COLO829 (cell line): ENCODE data around the gene FAM240A.
"Not testable (repeated sequence)": the region's sequence is repeated elsewhere in the genome, so short reads cannot be mapped to it uniquely, and the experiment has no call there.

Experiments used
- DNase-seq: peaks from one replicate; pipeline ENCODE4 v3.0.0; 2012; ENCODE audit warnings: low spot score

Gene FAM240A

DNA sequence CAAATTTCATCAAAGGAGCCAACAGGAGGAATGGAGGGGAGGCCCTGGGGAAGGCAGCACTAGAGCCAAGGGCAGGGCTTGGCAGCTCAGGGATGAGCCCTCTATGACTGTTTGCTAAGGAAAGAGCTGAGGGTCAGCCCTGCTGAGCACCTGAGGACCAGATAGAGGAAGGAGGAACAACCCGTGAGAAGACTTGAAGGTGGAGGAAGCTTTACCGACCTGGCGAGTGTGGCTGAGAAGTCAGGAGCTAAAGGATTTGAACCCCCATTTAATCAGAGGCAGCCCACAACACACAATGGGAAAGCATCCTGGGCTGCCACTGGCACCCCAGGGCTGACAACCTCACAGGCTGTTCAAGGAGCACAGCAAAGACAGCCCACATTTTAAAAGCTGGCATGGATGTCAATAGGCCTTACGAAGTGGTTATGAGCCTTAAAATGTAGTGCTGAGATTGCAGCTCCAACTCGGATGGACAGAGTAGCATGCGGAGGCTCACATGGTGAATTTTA, 25.5 kb upstream of the FAM240A start:
- DNase-seq, result no peak

- not testable (repeated sequence) for DNase-seq
These were observed 25.1 kb upstream of the FAM240A start for GRCh38 chr3:46587268-46587667.

DNA sequence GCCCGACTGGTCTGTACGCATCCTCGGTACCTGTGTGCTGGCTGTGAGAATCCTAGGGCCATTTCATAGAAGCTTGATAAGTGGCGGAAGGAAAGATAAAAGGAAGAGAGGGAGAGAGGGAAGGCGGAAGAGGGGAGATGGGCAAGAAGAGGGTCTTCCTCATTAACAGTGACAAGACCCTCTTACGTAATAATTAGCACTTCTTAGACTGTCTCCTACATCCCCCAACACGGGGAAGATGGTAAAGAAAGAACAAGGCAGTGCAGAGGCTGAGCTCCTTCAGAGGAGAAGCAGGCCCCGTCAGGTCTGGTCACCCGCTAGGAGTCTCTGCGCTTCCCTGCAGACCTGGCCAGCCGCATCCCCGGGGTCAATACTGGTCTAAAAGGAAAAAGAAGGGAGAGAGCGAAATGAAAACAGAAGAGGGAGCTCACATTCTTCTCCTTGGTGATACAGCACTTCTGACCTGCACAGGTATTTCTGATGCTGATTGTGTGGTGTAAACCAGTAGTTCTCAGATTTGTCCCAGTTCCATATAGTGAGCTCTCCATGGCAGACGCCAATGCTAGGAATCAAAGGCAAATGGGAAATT, 19.0 kb upstream of the FAM240A start:
- no peak for DNase-seq

DNA sequence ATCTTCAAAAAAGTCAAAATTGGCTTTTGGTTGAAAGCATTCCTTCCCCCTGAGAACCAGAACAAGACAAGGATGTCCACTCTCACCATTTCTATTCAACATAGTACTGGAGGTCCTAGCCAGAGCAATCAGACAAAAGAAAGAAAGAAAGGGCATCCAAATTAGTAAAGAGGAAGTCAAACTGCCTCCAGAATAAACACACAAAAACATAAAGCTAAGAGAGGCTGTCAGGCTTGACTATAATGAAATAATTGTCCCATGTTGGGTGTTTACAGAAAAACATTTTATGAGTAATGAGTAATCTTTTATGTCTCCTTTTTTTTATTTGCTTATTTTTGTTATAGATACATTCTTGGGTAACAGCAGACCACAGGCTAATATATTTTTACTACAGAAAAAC, 18.3 kb upstream of the FAM240A start:
- DNase-seq, result no peak

DNA sequence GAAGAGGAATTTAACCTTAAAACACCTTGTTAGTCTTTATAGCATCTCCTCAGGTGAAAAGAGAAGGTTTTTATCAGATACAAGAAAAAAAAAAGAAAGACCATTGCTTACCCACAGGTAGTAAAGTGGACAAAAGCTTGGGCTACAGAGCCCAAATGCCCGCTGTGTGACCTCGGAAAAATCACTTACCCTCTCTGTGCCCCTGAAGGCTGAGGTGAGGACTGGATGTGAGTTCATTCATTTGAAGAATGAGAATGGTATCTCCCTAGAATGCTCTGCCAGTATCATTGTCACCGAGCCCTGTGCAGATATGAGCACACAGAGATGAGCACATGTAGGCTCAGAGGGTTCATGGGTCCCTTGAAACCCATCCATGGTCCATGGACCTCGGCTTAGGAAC, 17.6 kb upstream of the FAM240A start:
- DNase-seq, result no peak

DNA sequence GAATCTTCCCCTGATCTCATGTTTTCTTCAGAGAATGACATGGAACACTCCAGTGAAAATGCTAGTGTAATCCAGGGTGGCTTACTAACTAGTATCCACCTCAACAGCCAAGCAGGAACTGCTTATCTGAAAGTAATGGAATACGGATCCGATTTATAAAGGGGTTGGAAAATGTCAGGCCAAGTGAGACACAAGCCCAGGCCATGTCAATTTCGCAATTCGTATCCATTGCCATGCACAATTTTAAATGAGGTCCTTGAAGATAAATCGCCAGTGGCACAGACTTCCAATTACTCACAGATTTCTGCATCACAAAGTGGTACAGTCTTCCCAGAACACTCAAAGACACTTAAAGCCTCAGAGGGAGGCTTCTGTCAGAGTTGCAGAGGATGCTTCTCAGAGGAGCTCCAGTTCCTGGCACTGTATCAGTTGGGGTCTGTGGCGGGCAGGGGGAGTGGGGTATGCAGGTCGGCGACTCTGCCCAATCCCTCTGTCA, 16.5 kb upstream of the FAM240A start:
- DNase-seq, result no peak

DNA sequence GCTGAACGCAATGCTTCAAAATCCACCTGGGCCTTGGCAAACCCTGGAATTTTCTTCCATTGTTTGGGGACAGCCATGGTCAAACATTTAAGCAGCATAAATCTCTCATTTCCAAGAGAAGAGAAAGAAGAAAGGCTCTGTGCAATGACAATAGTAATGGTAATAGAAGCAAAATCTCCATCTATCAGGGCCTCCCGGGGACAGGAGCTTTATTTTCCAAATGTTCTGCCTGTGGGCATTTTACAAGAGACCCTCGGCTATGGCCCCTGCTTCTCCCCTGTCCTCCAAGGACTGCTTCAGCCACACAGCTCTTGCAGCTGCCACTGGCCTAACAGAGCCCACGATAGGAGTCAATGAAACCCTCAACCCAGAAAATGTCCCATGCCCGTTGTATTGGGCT, 12.7 kb upstream of the FAM240A start:
- DNase-seq, result no peak

- DNase-seq, result no peak
These were observed 8.8 kb upstream of the FAM240A start for GRCh38 chr3:46603446-46604046.

GRCh38 chr3:46604127-46604526, 8.2 kb upstream of the FAM240A start:
- DNase-seq, result no peak

DNA sequence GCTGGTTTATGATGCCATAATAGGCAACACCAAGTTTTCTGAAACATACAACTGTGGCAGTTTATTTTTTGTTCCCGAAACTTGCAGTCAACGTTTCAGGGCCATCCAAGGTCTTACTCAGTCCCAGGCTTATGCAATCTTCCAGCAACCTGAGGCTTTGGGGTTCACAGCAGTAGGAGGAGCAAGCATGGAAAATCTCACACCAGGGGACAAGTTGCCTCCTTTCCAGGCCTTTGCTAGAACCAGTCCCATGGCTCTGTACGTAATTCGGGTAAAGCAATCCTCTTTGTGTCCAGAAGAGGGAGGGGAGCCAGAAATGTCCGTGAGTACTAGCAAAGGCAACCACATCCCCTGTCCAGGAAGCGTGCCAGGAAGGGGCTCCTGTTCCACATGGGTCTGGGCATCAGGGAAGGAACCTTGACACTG, 4.7 kb upstream of the FAM240A start:
- no peak for DNase-seq

- DNase-seq, result no peak
These were observed 3.1 kb upstream of the FAM240A start for GRCh38 chr3:46609212-46609721.

DNA sequence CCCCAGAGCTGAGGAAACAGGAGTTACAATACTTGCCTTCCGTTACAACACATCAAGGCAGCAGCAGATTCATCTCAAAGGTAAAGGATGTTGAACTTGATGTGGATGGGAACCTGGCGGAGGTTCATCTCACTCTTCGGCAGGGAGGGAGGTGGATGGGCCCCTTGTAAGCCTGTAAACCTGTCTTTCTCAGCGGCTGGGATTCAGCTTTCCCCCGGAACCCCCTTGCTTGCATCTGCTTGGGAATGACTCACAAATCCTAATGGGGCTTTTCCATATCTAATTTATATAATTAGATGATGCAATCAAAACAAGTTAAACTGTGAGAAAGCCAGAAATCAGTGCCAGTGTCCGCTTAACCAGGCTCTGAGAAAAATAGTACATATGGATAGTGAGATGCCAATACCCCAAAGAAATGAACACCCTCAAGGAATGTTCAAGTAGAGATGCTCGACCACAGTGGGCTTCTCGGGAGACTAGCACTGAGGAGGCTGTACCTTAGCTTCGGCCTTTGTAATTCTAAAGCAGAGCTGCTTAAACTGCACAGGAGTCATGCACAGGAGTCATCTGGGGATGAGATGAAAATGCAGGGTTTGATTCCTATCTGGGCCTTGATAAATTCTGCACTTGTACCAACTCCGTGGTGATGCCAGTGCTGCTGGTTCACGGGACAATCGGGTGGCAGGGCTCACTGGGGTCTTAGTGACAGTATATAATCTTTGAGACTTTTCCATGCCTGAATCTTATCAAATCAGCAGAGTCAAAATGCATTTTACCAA, 2.2 kb upstream of the FAM240A start:
- no peak for DNase-seq

GRCh38 chr3:46613313-46614005, 1.1 kb downstream of the FAM240A start:
- DNase-seq, result no peak

- DNase-seq, result no peak
These were observed 2.1 kb downstream of the FAM240A start for GRCh38 chr3:46614431-46614830.

DNA sequence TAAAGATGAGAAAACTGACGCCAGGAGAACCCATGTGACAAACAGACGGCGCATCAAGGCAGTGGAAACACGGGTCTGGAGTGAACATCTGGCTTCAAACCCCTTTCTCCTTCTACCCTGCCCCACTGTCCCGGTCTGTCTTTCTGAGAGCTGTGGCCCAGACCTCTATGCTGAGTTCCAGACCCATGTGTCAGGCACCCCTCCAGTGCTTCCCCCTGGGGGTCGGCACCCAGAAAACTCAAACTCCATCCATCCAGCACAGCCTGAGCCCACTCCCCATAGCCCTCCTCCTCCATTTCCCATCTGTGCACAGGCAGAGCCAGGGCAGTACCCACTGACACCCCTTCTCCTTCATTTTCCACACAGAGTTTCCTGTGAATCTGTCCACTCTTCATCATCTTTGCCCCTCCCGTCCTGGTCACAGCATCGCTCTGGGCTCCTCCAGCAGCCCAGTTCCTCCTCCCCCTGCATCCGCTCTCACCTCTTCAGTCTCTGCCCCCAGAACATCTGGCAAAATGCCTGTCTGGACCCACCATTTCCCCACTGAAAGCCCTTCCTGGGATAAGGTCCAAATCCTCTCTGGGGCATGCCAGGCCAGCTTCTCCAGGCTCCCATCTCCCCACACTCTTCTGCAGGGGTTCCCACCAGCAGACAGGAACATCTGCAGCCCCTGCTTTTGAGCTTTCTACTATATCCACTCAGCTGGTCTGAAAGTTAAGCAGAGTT, 2.9 kb downstream of the FAM240A start:
- no peak for DNase-seq

GRCh38 chr3:46615976-46616375, 3.7 kb downstream of the FAM240A start:
- no peak for DNase-seq

GRCh38 chr3:46617941-46618340, 5.6 kb downstream of the FAM240A start:
- no peak for DNase-seq

DNA sequence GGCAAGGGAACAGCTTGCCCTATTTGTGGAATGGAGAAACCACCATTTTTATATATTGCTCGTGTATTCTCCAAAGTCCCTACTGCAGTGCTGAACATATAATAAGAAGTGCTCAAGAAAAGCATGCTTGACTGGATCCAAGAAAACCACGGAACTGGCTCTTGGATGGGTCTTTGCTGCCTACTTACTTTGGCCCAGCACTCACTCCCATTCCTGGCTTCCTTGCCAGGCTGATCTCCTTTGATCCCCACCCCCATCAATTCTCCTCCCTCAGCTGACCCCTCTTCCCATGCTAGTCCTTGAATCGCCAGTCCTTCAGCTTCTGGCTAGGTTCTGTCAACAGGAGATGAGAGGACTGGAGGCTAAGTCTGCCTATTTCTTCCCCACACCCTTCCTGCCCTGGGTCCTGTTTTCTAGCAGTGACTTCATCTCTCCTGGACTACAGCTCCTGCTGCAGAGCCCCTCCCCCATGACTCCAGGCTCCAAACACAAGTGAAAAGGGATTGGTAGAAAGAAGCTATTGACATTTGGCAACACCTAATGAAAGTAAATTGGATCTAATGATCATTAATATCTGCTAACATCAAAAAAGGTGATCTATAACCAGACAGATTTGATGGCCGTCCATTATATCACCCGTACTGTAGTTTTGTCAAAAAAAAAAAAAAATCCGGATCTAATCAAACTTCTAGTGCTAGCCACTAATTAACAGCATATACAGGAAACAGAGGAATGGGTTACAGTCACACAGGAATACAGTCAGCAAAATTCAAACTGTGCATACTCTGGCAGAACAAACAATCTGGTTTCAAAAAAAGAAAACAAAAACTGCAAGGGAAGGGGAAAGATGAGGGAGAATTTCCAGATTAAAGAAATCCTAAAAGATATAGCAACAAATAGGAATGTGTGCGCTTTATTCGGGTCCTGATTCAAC, 7.8 kb downstream of the FAM240A start:
- DNase-seq, result no peak

DNA sequence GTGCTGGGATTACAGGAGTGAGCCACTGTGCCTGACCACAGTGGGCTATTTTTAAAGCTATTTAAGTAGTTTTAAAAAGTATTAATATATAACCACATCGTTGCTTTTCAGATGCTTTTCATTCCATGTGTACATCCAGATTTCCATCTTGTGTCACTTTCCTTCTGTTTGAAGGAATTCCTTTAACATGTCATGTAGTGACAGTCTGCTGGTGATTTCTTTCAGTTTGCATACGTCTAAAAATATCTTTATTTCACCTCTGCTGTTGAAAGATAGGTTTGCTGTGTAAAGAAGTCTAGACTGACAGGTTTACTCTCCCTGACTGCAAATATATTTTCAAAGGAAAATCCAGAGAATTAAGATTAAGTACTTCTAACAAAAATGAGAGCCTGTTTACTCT, 12.2 kb downstream of the FAM240A start:
- no peak for DNase-seq

GRCh38 chr3:46624975-46625490, 12.7 kb downstream of the FAM240A start:
- no peak for DNase-seq
